HCT116 (cell line): Measurements from ENCODE around the gene AOPEP.

Experiments
- EGR1 ChIP-seq: IDR thresholded peaks from 2 replicates; pipeline ENCODE4 v1.6.1; 2012; ENCODE audit warnings: low read depth
- ELF1 ChIP-seq: IDR thresholded peaks from 2 replicates; pipeline ENCODE4 v1.6.1; 2012; ENCODE audit warnings: low read depth, borderline replicate concordance
- EZH2phosphoT487 ChIP-seq: fragments of 200-600 bp; IDR thresholded peaks from 2 replicates; pipeline ENCODE4 v1.6.1; 2018; ENCODE audit warnings: antibody characterized with exemption, borderline replicate concordance
- POLR2A ChIP-seq: IDR thresholded peaks from 2 replicates; pipeline ENCODE4 v1.7.0; 2011; ENCODE audit warnings: borderline replicate concordance; ENCODE audit not compliant: insufficient read depth, insufficient read length; ENCODE audit errors: extremely low read depth
- SIN3A ChIP-seq: IDR thresholded peaks from 2 replicates; pipeline ENCODE4 v1.6.1; 2012; ENCODE audit warnings: low read depth
- SRF ChIP-seq: IDR thresholded peaks from 2 replicates; pipeline ENCODE4 v1.6.1; 2012; ENCODE audit warnings: low read depth
- TCF7L2 ChIP-seq: IDR thresholded peaks from 2 replicates; pipeline ENCODE4 v1.7.0; 2011; ENCODE audit warnings: borderline replicate concordance, inconsistent platforms; ENCODE audit not compliant: insufficient read depth, insufficient read length; ENCODE audit errors: extremely low read depth
- YY1 ChIP-seq: IDR thresholded peaks from 2 replicates; pipeline ENCODE4 v1.6.1; 2011; ENCODE audit warnings: low read length, low read depth, moderate library complexity, mild to moderate bottlenecking; ENCODE audit not compliant: insufficient replicate concordance; ENCODE audit errors: extremely low read depth
- TF ChIP-seq, protein P1 (sequence below), 3 experiments: fragments of 200-600 bp in 1 of 3; sonication (generic) in 1 of 3; IDR thresholded peaks in 2 of 3; conservative IDR thresholded peaks in 1 of 3; 2 replicates each; pipeline ENCODE4 v1.5.1; 2012 to 2017; ENCODE audit warnings: low read depth in 2 of 3, low read length in 2 of 3, antibody characterized with exemption in 1 of 3, borderline replicate concordance in 1 of 3, control low read depth in 1 of 3, mild to moderate bottlenecking in 1 of 3, mixed read lengths in 1 of 3, mixed run types in 1 of 3, moderate library complexity in 1 of 3; ENCODE audit not compliant: insufficient read depth in 1 of 3
- TF ChIP-seq, protein P2 (sequence below): IDR thresholded peaks from 2 replicates; pipeline ENCODE4 v1.6.1; 2012; ENCODE audit warnings: low read depth

DNA sequence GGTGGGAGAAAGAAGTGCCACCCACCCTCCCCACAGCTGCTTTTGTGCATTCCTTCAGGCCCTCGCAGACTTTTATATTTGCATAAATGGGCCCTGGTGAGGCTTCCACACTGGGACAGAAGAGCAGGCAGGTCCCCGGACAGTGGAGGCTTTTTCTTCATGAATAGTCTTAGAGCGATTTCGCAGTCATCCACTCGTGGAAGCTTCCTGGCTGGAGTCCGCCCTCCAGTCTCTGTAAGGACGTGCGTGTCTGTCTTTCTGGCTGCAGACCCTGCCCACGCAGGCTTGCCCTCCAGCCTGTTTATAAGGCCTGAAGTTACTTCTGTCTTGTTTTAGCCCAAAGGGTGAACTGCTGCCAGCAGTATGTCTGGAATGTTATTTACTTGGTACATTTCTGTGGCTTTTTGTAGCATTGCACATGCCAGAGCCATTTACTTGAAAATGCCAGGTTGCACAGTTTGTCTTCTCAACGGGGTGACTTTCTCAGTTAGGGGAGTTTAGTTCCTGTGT lies 195.7 kb downstream of the AOPEP start:
- TF ChIP-seq, protein P1, sequence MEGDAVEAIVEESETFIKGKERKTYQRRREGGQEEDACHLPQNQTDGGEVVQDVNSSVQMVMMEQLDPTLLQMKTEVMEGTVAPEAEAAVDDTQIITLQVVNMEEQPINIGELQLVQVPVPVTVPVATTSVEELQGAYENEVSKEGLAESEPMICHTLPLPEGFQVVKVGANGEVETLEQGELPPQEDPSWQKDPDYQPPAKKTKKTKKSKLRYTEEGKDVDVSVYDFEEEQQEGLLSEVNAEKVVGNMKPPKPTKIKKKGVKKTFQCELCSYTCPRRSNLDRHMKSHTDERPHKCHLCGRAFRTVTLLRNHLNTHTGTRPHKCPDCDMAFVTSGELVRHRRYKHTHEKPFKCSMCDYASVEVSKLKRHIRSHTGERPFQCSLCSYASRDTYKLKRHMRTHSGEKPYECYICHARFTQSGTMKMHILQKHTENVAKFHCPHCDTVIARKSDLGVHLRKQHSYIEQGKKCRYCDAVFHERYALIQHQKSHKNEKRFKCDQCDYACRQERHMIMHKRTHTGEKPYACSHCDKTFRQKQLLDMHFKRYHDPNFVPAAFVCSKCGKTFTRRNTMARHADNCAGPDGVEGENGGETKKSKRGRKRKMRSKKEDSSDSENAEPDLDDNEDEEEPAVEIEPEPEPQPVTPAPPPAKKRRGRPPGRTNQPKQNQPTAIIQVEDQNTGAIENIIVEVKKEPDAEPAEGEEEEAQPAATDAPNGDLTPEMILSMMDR (IDR thresholded peaks at IDR 0.05 in 2 of 3, conservative IDR thresholded peaks at IDR 0.05 in 1 of 3; ENCODE audit: borderline replicate concordance in 1 of 3, insufficient read depth in 1 of 3, low read depth in 2 of 3, low read length in 2 of 3) = no peak
- TF ChIP-seq EZH2phosphoT487 (no peak), EGR1 (no peak), YY1 (no peak), TCF7L2 (no peak), SIN3A (no peak), POLR2A (no peak), ELF1 (no peak), SRF (no peak)
- TF ChIP-seq, protein P2, sequence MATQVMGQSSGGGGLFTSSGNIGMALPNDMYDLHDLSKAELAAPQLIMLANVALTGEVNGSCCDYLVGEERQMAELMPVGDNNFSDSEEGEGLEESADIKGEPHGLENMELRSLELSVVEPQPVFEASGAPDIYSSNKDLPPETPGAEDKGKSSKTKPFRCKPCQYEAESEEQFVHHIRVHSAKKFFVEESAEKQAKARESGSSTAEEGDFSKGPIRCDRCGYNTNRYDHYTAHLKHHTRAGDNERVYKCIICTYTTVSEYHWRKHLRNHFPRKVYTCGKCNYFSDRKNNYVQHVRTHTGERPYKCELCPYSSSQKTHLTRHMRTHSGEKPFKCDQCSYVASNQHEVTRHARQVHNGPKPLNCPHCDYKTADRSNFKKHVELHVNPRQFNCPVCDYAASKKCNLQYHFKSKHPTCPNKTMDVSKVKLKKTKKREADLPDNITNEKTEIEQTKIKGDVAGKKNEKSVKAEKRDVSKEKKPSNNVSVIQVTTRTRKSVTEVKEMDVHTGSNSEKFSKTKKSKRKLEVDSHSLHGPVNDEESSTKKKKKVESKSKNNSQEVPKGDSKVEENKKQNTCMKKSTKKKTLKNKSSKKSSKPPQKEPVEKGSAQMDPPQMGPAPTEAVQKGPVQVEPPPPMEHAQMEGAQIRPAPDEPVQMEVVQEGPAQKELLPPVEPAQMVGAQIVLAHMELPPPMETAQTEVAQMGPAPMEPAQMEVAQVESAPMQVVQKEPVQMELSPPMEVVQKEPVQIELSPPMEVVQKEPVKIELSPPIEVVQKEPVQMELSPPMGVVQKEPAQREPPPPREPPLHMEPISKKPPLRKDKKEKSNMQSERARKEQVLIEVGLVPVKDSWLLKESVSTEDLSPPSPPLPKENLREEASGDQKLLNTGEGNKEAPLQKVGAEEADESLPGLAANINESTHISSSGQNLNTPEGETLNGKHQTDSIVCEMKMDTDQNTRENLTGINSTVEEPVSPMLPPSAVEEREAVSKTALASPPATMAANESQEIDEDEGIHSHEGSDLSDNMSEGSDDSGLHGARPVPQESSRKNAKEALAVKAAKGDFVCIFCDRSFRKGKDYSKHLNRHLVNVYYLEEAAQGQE = no peak
